ENCODE measurements around the gene MTERF4.

The MTERF4 gene

GRCh38 chr2:241087420-241088268 lies 14.4 kb downstream of the MTERF4 start:
- no peak for DNase-seq

GRCh38 chr2:241084856-241085444 lies 17.1 kb downstream of the MTERF4 start:
- DNase-seq, result no peak

DNA sequence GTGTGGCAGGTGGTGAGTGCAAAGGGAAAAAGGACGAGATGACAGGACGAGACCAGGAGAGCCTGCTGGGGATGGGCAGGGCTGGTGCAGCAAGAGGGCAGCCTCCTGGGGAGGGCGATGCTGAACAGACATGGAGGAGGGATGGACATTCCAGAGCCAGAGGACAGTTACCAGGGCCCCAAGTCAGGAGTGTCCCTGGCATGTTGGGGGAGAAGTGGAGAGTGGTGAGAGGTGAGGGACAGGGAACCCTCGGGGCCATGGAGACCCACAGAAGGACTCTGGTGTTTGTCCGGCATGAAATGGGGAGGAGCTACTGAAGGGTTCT lies 19.0 kb downstream of the MTERF4 start:
- no peak for DNase-seq

DNA sequence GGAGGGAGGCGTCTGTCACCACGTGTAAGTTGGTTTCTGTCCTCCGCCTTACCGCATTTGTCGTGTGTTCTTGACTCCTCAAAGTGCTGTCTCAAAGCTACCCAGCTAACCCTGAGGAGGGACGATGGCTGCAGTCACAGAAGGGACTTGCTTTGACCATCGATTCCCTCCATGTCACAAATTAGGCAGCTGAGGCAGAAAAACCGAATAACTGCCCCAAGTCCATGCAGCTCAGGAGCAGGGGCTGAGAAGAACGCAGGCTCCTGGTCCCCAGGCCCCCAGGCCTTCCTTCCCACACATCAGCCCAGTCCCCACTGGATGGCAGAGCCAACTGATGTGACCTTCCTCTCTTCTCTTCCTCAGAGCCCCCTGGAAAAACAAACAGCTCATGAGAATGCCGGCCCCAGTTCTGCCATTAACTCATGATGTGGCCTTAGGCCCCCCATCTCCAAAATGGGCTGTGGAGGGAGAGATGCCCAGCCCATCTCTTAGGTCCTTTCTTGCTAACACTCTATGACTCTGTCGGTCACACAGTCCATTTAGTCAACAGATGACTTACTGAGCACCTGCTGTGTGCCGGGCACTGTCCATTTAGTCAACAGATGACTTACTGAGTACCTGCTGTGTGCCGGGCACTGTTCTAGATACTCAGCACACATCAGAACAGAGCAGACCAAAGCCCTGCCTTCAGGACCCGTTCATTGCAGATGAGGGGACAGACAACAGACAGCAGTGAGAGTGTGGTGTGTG lies 19.6 kb downstream of the MTERF4 start:
- no peak for DNase-seq

GRCh38 chr2:241081643-241082340 lies 20.3 kb downstream of the MTERF4 start:
- no peak for DNase-seq

- no peak for DNase-seq
Measured at GRCh38 chr2:241081190-241081642, 20.9 kb downstream of the MTERF4 start.

GRCh38 chr2:241080405-241081189 lies 21.5 kb downstream of the MTERF4 start:
- no peak for DNase-seq

- no peak for DNase-seq
Measured at GRCh38 chr2:241074901-241075540, 27.1 kb downstream of the MTERF4 start.

- no peak for DNase-seq
Measured at GRCh38 chr2:241074065-241074818, 27.8 kb downstream of the MTERF4 start.

- no peak for DNase-seq
Measured at GRCh38 chr2:241073166-241074064, 28.7 kb downstream of the MTERF4 start.

DNA sequence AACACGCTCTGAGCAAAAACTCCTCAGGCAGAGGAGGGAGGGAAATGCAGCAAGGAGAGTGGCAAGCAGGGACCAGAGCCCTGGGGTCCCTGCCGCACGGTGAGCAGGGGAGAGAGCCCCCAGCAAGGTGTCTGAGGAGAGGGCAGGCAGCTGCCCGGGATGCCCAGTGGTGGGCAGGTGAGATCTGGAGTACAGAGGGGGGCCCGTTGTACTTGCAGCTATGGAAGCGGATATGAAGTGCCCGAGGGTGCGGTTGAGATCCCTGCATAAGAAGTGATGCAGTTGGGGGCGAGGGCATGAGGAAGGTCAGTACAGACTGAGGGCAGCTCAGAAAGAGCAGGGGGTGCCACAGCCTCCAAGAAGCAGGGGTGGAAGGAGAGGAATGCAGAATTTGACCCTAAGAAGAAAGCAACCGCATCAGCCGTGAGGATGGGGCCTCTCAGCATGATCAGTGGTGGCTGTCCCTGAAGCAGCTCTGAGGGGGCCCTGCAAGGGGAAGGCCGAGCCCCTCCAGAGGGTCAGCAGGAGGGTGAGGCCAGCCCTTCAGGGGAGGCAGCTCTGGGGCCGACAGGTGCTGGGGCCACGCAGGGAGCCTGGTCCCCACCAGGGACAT lies 29.4 kb downstream of the MTERF4 start:
- no peak for DNase-seq

GRCh38 chr2:241072151-241072550 lies 29.9 kb downstream of the MTERF4 start:
- no peak for DNase-seq

- DNase-seq, result no peak
Measured at GRCh38 chr2:241071677-241072111, 30.4 kb downstream of the MTERF4 start.

DNA sequence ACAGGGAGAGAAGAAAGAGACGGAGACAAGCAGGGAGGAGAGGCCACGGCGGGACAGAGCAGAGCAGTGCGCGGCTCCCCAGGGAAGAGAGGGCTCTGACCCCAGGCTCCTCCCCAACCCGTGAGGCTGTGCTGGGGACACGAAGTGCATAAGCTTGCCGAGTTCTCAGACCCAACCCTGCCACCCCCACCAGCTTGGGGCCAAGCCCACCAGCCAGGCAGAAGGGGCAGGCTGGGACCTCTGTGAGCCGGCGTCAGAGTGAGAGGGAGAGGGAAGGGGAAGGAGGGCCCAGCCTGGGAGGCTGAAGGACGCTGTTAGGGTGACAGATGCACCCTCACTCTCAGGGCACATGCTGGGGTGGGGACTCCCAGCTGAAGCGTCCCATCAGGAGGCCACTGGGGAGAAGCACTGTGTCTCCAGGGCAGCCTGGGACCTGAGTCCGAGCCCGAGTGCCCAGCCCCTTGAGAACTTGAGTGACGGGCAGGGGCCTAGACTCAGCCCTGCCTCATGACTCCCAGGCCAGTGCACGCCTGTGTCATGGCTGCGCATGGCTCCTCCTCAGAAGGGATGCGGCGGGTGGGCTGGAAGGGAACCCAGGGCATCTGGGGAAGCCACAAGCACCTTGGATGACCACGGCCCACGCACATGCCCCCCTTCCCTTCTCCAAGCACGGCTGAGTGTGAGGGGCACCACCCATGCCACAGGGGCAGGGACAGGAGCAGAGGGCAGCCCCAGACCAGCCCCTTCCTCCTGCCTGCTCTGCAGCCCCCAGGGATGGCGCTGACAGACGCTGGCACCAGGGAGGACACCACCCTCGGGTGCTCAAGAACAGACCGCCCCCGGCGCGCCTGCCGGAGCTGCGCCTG lies 31.0 kb downstream of the MTERF4 start:
- DNase-seq, result no peak

DNA sequence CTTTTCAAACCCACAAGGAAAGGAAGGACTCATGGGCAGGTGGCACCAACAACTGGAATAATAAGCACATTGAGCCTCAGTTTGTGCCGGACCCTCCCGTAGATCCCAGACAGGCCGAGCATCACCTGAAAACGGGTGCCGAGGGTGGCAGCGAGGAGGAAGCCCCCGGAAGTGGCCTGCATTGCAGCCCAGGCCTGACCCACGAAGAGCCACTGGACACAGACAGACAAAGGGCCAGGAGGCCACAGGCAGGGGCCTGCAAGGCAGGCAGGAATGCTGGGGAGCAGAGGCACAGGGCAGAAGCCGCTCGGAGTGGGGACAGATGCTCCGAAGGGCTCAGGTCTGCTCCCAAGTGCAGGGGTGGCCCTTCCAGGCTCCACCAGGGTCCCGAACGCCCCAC lies 31.7 kb downstream of the MTERF4 start:
- DNase-seq, result no peak

DNA sequence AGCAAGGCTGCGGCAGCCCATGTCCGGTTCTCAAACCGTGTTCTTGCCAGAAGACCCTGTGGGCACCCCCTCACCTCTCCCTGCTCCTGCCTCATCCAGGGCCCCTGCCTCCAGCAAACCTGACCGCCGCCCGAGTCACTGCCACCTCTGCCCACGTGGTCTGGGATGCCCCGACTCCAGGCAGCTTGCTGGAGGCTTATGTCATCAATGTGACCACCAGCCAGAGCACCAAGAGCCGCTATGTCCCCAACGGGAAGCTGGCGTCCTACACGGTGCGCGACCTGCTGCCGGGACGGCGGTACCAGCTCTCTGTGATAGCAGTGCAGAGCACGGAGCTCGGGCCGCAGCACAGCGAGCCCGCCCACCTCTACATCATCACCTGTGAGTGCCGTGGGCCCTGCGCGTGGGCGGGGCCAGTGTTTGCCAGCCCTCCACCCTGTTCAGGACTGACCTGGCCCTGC lies 32.2 kb downstream of the MTERF4 start:
- DNase-seq, result no peak

DNA sequence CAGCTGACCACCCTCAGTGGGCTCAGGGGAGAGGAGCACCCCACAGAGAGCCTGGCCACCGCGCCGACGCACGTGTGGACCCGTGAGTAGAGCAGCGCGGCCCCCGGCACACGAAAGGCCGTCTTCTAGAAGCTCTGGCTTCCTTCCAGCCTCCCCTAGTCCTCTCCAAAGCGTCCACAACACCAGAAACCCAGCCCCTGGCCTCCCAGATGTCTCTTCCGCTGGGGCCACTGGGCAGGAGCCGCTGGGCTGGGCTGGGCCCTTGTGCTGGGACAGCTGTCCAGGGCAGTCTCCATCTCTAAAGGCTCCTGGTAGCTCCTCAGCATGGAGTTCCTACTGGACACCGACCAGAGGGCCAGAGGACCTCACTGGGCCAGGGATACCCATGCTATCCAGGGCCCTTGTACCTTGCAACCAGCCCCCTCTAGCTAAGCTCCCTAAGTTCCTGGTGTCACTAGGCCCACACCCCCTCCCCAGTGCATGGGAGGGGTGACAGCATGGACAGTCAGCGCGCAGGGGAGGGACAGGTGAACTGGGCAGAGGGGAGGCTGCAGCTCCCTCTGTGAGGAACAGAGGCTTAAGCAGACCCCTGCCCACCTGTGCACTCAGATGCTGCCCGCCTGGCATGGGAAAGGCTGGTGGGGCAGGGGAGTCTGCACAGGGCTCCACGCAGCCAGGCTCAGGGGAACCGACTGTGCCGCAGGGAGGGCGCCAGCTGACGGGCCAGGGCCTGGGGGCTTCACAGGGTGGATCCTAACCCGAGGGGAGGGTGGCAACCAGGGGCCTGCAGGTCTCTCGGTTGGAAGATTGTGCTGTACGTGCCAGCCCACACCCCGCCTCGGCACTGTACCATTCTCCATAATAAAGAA lies 32.9 kb downstream of the MTERF4 start:
- DNase-seq, result no peak

All from stimulated activated CD4-positive, alpha-beta T cell treated with anti-CD3 and anti-CD28 coated beads, Interleukin-4, amount 100 ng/mL, for 24 hours (primary cell).